Renal cortical epithelial cell (primary cell): Measurements from ENCODE around the gene PRKD2. TPM values are rescaled to one million over a fixed set of nuclear protein-coding genes. Genes with fewer than 3 reads are reported as not detected.

ENCODE experiments used
- DNase-seq: peaks from one replicate; pipeline ENCODE4 v3.0.0-alpha.2; 2011; ENCODE audit warnings: low read depth
- total RNA-seq: library from RNA; depleted of rRNA; stranded (reverse); fragments of >200 nt; gene quantifications from 2 replicates; pipeline ENCODE4 v1.2.3, GENCODE V29; 2014

Gene PRKD2
- total RNA-seq, 1 donor from 2014 or later, result 61.1 TPM

GRCh38 chr19:46710687-46711086, 6.2 kb downstream of the PRKD2 start:
- DNase-seq, result no peak

- no peak for DNase-seq
Measured at GRCh38 chr19:46704379-46705076, 12.4 kb downstream of the PRKD2 start.

DNA sequence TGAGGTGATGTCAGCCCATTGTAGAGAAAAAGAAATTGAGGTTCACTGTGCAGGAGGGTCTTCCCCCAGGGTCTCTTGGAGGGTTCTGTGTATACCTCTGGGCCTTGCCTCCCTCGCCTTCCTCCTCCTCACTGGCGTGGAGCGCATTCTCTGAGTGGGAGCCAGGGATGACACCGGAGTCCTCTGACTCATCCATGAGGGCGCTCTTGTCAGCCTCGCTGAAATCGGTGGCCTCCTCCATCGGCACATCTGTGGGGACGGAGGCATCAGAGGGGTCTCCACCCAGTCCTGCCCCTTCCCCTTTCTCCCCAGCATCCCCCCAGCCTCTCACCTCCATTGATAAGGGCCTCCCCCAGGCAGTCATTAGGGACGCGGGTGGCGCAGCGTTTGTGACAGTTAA, 16.2 kb downstream of the PRKD2 start:
- DNase-seq, result no peak

DNA sequence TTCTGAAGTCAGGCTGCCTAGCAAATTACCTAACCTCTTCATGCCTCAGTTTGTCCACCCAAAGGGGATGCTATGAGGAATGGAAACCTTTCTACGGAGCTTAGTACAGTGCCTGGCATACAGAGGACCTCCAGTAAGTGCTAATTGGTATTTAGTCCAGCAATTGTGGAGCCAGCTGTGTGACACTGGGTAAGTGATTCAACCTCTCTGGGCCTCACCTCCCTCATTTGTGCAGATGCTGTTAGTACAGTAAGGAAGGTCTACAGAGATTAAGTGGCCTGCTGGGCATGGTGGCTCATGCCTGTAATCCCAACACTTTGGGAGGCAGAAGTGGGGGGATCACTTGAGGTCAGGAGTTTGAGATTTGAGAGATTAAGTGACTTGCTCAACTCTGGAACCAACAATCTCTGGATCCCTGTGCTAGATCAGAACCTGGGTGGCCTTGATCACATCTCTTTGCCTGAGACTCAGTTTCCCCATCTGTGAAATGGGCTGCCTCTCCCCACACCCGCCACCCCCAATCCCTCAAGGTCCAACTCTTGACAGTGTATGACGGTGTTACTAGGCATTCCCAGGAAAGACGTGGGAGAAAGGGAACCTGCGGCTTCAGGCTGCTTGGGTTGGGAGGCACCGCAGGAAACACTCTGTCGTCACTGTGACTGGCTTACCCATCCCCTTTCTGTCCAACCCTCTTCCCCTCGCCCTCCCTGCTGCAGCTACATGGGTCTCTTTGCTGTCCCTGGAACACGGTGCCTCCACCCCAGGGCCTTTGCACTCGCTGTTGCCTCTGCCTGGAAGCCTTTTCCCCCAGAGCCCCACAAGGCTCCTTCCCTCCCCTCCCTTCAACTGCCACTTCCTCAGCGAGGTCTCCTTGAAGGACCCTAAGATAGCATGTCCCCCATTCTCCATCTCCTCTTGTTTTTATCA, 18.3 kb downstream of the PRKD2 start:
- no peak for DNase-seq

DNA sequence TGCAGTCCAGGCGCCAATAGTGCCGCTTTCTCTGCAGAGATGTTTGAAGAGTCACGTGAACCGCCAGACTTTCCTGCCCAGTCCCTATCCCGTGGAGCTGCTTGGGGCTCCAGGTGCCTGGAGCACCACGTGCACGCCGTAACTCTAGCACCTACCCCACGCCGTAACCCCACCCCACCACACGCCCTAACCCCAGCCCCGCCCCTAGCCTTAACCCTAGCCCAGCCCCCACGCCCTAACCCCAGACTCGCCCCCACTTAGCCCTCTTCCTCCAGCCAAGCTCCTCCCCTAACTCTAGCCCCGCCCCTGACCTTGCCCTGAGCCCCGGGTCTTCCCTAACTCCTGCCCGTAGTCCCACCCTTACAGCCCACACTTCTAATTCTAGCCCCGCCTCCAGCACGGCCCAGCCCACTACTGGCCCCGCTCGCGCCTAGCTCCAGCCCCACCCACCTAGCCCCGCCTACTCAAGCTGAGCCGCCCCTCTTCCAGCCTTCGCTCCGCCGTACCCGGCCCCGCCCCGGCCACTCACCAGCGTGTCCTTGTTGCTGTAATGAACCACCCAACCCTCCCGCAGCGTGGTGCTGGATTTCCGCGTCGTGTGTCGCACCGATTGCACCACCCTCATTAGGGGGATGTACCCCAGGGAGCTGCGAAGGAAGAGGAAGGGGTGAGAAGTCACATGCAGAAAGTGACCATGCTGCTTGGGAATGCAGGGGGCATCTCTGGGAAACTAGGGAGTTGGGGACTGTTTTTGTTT, 19.5 kb downstream of the PRKD2 start:
- DNase-seq, result peak; percentile 57

DNA sequence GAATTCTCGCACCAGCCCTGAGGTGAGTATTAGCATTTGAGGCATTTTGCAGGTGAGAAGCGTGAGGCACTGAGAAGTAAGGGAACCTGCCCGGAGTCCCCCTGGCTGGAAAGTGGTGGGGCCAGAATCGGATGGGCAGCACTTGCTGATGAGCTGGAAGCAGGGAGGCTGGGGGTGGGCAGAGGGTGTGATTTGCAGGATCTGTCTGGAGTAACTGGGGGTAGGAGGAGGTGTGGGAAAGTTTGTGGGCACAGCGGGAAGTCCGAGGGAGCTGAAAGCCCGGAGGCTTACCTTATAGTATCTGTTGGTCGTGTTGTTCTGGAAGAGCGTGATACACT, 20.1 kb downstream of the PRKD2 start:
- no peak for DNase-seq

DNA sequence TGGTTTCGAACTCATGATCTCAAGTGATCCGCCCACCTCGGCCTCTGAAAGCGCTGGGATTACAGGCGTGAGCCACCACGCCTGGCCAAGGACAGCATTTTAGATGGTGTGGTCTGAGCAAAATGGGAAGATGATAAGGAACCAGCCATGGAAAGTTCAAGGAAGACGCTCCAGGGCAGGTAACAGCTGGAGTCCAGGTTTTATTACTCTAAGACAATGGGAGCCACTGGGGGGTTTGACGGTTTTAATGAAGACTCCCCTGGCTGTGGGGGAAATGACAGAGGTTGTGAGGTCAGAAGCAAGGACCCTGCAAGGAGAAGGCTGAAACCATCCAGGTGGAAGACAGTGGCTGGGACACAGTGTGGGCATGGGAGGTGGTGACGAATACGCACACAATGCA, 20.9 kb downstream of the PRKD2 start:
- DNase-seq, result no peak

- no peak for DNase-seq
Measured at GRCh38 chr19:46693760-46694159, 23.2 kb downstream of the PRKD2 start.

DNA sequence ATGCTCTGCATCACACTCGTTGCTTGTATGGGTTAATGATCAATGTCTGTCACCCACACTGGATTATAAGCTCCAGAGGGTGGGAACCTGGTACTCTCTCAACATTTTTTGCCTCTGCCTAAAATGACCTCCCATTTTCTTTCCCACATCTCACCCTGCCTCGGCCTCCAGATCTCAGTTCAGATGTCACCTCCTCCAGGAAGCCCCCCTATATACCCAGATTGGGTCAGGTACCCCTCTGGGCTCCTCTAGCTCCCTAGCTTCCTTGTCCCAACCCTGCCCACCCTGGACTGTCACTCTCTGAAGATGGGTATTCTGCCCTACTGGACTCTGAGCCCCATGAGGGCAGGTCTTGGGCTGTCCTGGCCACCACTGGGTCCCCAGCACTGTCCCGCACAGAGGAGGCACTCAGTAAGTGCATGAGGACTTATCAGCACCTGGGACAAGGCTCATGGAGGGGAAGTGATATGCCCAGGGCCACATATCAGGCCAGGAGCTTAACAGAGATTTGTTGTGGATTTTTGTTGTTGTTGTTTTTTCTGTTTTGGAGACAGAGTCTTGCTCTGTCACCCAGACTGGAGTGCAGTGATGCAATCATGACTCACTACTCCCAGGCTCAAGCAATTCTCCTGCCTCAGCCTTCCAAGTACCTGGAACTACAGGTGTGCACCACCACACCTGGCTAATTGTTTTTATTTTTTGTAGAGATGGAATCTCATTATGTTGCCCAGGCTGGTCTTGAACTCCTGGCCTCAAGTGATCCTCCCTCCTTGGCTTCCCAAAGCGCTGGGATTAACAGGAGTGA, 23.8 kb downstream of the PRKD2 start:
- DNase-seq, result peak; percentile 51

GRCh38 chr19:46691948-46692347, 25.0 kb downstream of the PRKD2 start:
- DNase-seq, result no peak

DNA sequence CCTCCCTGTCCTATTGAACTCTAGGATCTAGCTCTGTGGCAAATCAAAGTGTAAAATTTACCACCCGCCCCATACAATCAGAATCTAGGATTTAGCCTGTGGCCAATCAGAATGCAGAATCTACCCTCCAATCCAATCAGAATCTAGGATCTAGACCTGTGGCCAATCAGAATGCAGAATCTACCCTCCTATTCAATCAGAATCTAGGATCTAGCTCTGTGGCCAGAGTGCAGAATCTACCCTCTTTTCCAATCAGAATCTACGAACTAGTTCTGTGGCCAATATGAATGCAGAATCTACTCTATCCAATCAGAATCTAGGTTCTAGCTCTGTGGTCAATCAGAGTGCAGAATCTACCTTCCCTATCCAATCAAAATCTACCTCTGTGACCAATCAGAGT, 25.8 kb downstream of the PRKD2 start:
- DNase-seq, result no peak

DNA sequence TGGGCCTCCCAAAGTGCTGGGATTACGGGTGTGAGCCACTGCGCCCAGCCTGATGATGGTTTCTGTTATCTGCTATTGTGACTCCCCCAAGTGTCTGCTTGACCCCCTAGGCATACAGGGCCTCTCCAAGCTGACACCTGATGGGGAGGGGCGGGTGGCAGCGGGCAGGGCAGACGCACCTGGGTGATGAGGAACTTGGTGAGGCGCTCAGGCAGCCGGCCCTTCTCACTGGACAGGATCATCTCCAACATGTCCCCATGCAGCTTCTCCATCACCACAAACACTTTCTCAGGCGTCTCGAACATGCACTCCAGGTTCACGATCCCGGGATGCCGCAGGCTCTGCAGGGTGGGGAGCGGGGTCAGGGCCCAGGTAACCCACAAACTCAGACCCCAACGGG, 27.6 kb downstream of the PRKD2 start:
- no peak for DNase-seq

GRCh38 chr19:46687438-46688145, 29.3 kb downstream of the PRKD2 start:
- DNase-seq, result no peak

DNA sequence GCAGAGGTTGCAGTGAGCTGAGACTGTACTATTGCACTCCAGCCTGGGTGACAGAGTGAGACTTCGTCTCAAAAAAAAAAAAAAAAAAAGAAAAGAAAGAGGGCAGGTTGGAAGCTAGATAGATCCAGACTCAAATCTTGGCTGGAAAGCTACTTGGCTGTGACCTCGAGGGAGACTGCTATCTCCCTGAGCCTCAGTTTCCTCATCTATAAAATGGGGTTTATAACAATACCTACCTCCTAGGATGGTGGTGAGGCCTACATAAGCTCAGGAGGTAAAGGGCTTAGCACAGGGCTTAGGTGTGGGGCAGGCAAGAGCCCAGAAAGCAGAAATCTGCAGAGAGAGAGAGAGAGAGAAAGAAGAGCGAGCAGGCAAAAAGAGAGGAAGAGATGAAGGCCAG, 31.7 kb downstream of the PRKD2 start:
- no peak for DNase-seq

GRCh38 chr19:46678110-46678732, 38.7 kb downstream of the PRKD2 start:
- DNase-seq, result no peak

DNA sequence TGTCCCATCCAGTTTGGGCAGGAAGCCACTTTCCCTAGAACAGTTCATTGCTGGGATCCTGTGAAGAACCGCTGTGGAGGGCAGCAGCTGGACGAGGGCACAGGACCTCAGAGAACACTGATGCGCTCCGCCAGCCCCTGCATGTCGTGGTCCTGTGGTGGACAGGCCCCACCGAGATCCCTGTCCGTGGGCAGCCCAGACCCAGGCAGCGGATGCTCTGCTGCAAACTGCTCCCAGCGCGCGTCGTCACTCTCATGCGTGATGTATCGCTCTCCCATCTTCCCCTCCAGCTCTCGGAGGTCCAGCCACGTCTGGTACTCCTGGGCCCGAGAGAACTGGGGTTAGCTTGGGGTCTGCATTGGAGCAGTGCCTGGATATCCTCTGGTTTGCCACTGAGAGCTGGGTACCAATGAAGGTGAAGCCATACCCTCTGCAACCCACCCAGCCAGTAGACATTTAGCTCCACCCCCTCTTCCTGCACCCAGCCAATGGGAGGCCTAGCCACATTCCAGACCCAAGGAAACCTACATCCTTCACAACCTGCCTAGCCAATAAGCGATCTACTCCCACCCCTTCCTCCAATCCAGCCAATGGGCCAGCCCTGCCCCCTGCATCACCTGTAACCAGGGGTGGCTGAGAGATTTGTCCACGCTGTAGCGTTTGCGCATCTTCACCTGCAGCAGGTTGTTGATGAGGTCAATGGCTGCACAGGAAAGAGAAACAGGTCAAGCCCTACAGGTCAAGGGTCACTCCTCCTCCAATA, 42.3 kb downstream of the PRKD2 start:
- DNase-seq, result peak; percentile 10

DNA sequence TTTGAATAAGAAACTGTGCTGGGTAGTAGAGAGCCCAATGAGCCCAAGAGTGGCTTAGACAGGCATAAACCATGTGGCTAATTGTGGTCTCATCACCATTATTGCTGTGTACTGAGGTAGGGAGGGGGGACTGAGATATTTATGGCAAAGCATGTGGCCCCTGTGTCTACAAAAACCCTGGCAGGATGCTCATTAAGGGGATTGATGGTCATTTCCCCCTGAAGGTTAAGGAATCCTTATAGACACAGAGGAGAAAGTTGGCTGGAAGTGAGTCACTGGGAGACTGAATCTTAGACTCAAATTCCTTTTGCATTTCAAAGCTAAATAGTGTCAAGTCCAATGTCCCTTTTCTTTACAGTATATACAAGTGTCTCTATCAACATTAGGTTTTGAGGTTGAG, 46.1 kb downstream of the PRKD2 start:
- peak; percentile 5 for DNase-seq

DNA sequence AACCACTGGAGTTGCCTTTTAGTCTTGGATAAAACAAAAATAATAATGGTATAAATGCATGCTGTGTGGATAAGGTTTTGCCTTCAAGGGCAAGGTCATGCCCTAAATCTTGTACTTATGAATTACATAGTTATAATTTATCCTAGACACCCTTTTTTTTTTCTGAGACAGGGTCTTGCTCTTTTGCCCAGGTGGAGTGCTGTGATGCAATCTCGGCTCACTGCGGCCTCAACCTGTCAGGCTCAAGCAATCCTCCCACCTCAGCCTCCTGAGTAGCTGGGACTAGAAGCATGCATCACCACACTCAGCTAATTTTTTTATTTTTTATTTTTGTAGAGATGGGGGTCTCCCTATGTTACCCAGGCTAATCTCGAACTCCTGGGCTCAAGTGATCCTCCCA, 48.3 kb downstream of the PRKD2 start:
- no peak for DNase-seq

DNA sequence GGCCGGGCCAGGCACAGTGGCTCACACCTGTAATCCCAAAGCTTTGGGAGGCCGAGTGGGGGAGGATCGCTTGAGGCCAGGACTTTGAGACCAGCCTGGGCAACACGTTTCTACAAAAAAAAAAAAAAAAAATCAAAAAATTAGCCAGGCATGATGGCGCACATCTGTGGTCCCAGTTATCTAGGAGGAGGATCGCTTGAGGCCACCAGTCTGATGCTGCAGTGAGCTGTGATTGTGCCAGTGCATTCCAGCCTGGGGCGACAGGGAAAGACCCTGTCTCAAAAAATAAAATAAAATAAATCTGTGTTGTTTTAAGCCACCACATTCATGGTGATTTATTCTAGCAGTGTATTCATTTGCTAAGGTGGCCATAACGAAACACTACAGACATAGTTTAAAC, 51.8 kb downstream of the PRKD2 start:
- no peak for DNase-seq
